HCT116 (cell line): ENCODE measurements around the gene IL6R. TPM values are rescaled to one million over a fixed set of nuclear protein-coding genes. Genes with fewer than 3 reads are reported as not detected.

Experiments used
- ATAC-seq: fragments of 200-7000 bp; cut with Tn5 transposase; 2 replicates; pipeline ENCODE4 v1.9.1; 2020; ENCODE audit warnings: mild to moderate bottlenecking, moderate library complexity
- BruUV-seq: library from RNA; stranded (reverse); fragments of 400-500 nt; replicated peaks from 2 replicates; lab custom pipeline; 2021; lab: Mats Ljungman, UMichigan
- CTCF ChIA-PET: fragments of 300-600 bp; sonication (Branson Sonifier 250); formaldehyde crosslinking; loops from one replicate; lab custom pipeline; 2021; ENCODE audit warnings: antibody characterized with exemption; lab: Charles Lee
- POLR2A ChIA-PET: fragments of 300-600, 350-600 bp; sonication (Branson Sonifier 250); formaldehyde crosslinking; loops from one replicate; lab custom pipeline; 2021; ENCODE audit warnings: antibody characterized with exemption; lab: Charles Lee
- RAD21 ChIA-PET, 2 experiments: fragments of 300-600 bp; sonication (Branson Sonifier 250); formaldehyde crosslinking; loops; one replicate each; lab custom pipeline; 2023; ENCODE audit warnings: low total read pairs in 2 of 2; ENCODE audit not compliant: uncharacterized antibody in 2 of 2, unreplicated experiment in 2 of 2, low non-redundant PET in 1 of 2; lab: Charles Lee
- DNase-seq: peaks from one replicate; pipeline ENCODE4 v3.0.0-alpha.2; 2010; ENCODE audit warnings: low read depth, low spot score
- H2AFZ ChIP-seq: fragments of 200-600 bp; shearing (Covaris generic), sonication (generic); 2 replicates; pipeline ENCODE4 v1.6.1; 2017; ENCODE audit warnings: low read depth, mixed run types, mixed read lengths, antibody characterized with exemption, low read length; ENCODE audit not compliant: poor library complexity, severe bottlenecking
- H3K27ac ChIP-seq: 2 replicates; pipeline ENCODE4 v1.5.1; 2012; ENCODE audit warnings: low read depth, low read length
- H3K27me3 ChIP-seq: fragments of 200-600 bp; sonication (generic); 2 replicates; pipeline ENCODE4 v1.6.1; 2016; ENCODE audit warnings: mixed run types, low read length, mixed read lengths; ENCODE audit not compliant: insufficient read depth
- H3K36me3 ChIP-seq, 2 experiments: fragments of 200-500 bp in 1 of 2; fragments of 200-600 bp in 1 of 2; sonication (Bioruptor generic) in 1 of 2; sonication (generic) in 1 of 2; 2 replicates each; pipeline versions ENCODE4 v1.5.1 to v1.6.1; 2014 to 2016; ENCODE audit warnings: low read length in 2 of 2, inconsistent platforms in 1 of 2, mixed read lengths in 1 of 2, mixed run types in 1 of 2; ENCODE audit not compliant: insufficient read depth in 2 of 2, control insufficient read depth in 1 of 2
- H3K4me1 ChIP-seq, 2 experiments: fragments of 200-600 bp in 1 of 2; sonication (generic) in 1 of 2; 2 replicates each; pipeline versions ENCODE4 v1.5.1 to v1.6.1; 2012 to 2017; ENCODE audit warnings: low read length in 2 of 2, inconsistent platforms in 1 of 2, mild to moderate bottlenecking in 1 of 2, mixed read lengths in 1 of 2, mixed run types in 1 of 2, moderate library complexity in 1 of 2; ENCODE audit not compliant: insufficient read depth in 2 of 2, control insufficient read depth in 1 of 2
- H3K4me2 ChIP-seq: fragments of 200-600 bp; sonication (generic); 2 replicates; pipeline ENCODE4 v1.6.1; 2017; ENCODE audit warnings: mixed run types, low read length, mixed read lengths
- H3K4me3 ChIP-seq, 2 experiments: fragments of 200-600 bp in 1 of 2; sonication (generic) in 1 of 2; replicated peaks in 1 of 2; 2 replicates each; pipeline ENCODE4 v1.5.1; 2011 to 2016; ENCODE audit warnings: low read length in 2 of 2, control low read depth in 1 of 2, low read depth in 1 of 2, mild to moderate bottlenecking in 1 of 2, mixed read lengths in 1 of 2, mixed run types in 1 of 2
- H3K79me2 ChIP-seq: fragments of 200-600 bp; sonication (generic); 2 replicates; pipeline ENCODE4 v1.6.1; 2017; ENCODE audit warnings: mild to moderate bottlenecking, mixed run types, low read length, moderate library complexity, mixed read lengths; ENCODE audit not compliant: insufficient read depth
- H3K9ac ChIP-seq: fragments of 200-600 bp; sonication (generic); 2 replicates; pipeline ENCODE4 v1.6.1; 2016; ENCODE audit warnings: low read length, mixed read lengths
- H3K9me2 ChIP-seq: fragments of 200-600 bp; sonication (generic), shearing (Covaris generic); 2 replicates; pipeline ENCODE4 v1.6.1; 2017; ENCODE audit warnings: mixed run types, mild to moderate bottlenecking, moderate library complexity; ENCODE audit not compliant: insufficient read depth
- H3K9me3 ChIP-seq, 2 experiments: fragments of 200-500 bp in 1 of 2; fragments of 200-600 bp in 1 of 2; sonication (Bioruptor generic) in 1 of 2; sonication (generic) in 1 of 2; 2 replicates each; pipeline ENCODE4 v1.6.1; 2014 to 2017; ENCODE audit warnings: low read length in 2 of 2, mixed read lengths in 2 of 2, inconsistent platforms in 1 of 2, low read depth in 1 of 2, mild to moderate bottlenecking in 1 of 2, mixed run types in 1 of 2, moderate library complexity in 1 of 2; ENCODE audit not compliant: control insufficient read depth in 1 of 2, insufficient read depth in 1 of 2
- H4K20me1 ChIP-seq: fragments of 200-600 bp; sonication (generic), shearing (Covaris generic); 2 replicates; pipeline ENCODE4 v1.6.1; 2017; ENCODE audit warnings: mixed run types, mild to moderate bottlenecking, moderate library complexity; ENCODE audit not compliant: insufficient read depth
- ATF3 ChIP-seq: IDR thresholded peaks from 2 replicates; pipeline ENCODE4 v1.6.1; 2012
- CTCF ChIP-seq, 3 experiments: fragments of 200-600 bp in 1 of 3; sonication (generic) in 1 of 3; IDR thresholded peaks in 2 of 3; conservative IDR thresholded peaks in 1 of 3; 2 replicates each; pipeline ENCODE4 v1.5.1; 2012 to 2017; ENCODE audit warnings: low read depth in 2 of 3, low read length in 2 of 3, antibody characterized with exemption in 1 of 3, borderline replicate concordance in 1 of 3, control low read depth in 1 of 3, mild to moderate bottlenecking in 1 of 3, mixed read lengths in 1 of 3, mixed run types in 1 of 3, moderate library complexity in 1 of 3; ENCODE audit not compliant: insufficient read depth in 1 of 3
- EGR1 ChIP-seq: IDR thresholded peaks from 2 replicates; pipeline ENCODE4 v1.6.1; 2012; ENCODE audit warnings: low read depth
- ELF1 ChIP-seq: IDR thresholded peaks from 2 replicates; pipeline ENCODE4 v1.6.1; 2012; ENCODE audit warnings: low read depth, borderline replicate concordance
- MAX ChIP-seq: IDR thresholded peaks from 2 replicates; pipeline ENCODE4 v1.6.1; 2012
- POLR2AphosphoS5 ChIP-seq: IDR thresholded peaks from 2 replicates; pipeline ENCODE4 v1.6.1; 2011; ENCODE audit warnings: mild to moderate bottlenecking, low read depth, low read length, moderate library complexity
- SRF ChIP-seq: IDR thresholded peaks from 2 replicates; pipeline ENCODE4 v1.6.1; 2012; ENCODE audit warnings: low read depth
- TCF7L2 ChIP-seq: IDR thresholded peaks from 2 replicates; pipeline ENCODE4 v1.7.0; 2011; ENCODE audit warnings: borderline replicate concordance, inconsistent platforms; ENCODE audit not compliant: insufficient read depth, insufficient read length; ENCODE audit errors: extremely low read depth
- YY1 ChIP-seq: IDR thresholded peaks from 2 replicates; pipeline ENCODE4 v1.6.1; 2011; ENCODE audit warnings: low read length, low read depth, moderate library complexity, mild to moderate bottlenecking; ENCODE audit not compliant: insufficient replicate concordance; ENCODE audit errors: extremely low read depth
- ZBTB33 ChIP-seq: IDR thresholded peaks from 2 replicates; pipeline ENCODE4 v1.6.1; 2011; ENCODE audit warnings: mild to moderate bottlenecking, low read length, moderate library complexity; ENCODE audit not compliant: insufficient replicate concordance; ENCODE audit errors: extremely low read depth
- ZFX ChIP-seq: fragments of 450-650 bp; IDR thresholded peaks from 2 replicates; pipeline ENCODE4 v1.6.1; 2017
- intact Hi-C: fragments of 100-400 bp; cut with micrococcal nuclease; formaldehyde crosslinking; loops from 2 replicates; pipeline ENCODE4 v1.10.0; 2022
- total RNA-seq: library from RNA; stranded (reverse); gene quantifications from one replicate; pipeline ENCODE4 v1.2.1, GENCODE V29; 2021; ENCODE audit not compliant: unreplicated experiment
- TF ChIP-seq, protein P1 (sequence below): IDR thresholded peaks from 2 replicates; pipeline ENCODE4 v1.6.1; 2012; ENCODE audit warnings: low read depth

IL6R gene
- total RNA-seq, 1 experiment from 2014 or later = 6.8 TPM

GRCh38 chr1:154512760-154513159, 107.6 kb downstream of the IL6R start:
- ChIA-PET CTCF (interaction anchor here (0.8 kb wide), 1 partner anchor 21 kb away, joined by 3 read pairs; no protein-coding TSS in a partner anchor), RAD21 (no interaction called here)
- intact Hi-C loops = no loop called here
- 0 out of 2 replicates have a peak, but pooled peaks cover 5% of the 10 kb centered on the region for H3K27me3 ChIP-seq
- H4K20me1 ChIP-seq = no peaks in the 10 kb centered on the region
- no peak overlapping the region for H3K4me2 ChIP-seq
- no peak overlapping the region for H2AFZ ChIP-seq
- no peaks in the 10 kb centered on the region for H3K9me2 ChIP-seq
- no TSS peak for BruUV-seq
- 0 out of 4 replicates have a peak, but pooled peaks cover 0 to 3% of the 10 kb centered on the region in 2 experiments for H3K4me1 ChIP-seq
- DNase-seq (no peak), ATAC-seq (no peak)
- TF ChIP-seq ZFX (no peak), POLR2AphosphoS5 (no peak), ATF3 (no peak), YY1 (no peak), ELF1 (no peak), MAX (no peak), TCF7L2 (no peak), CTCF (IDR thresholded peaks at IDR 0.05 in 2 of 3, conservative IDR thresholded peaks at IDR 0.05 in 1 of 3; ENCODE audit: borderline replicate concordance in 1 of 3, insufficient read depth in 1 of 3, low read depth in 2 of 3, low read length in 2 of 3) (no peak), EGR1 (no peak), ZBTB33 (no peak), SRF (no peak)
- TF ChIP-seq, protein P1, sequence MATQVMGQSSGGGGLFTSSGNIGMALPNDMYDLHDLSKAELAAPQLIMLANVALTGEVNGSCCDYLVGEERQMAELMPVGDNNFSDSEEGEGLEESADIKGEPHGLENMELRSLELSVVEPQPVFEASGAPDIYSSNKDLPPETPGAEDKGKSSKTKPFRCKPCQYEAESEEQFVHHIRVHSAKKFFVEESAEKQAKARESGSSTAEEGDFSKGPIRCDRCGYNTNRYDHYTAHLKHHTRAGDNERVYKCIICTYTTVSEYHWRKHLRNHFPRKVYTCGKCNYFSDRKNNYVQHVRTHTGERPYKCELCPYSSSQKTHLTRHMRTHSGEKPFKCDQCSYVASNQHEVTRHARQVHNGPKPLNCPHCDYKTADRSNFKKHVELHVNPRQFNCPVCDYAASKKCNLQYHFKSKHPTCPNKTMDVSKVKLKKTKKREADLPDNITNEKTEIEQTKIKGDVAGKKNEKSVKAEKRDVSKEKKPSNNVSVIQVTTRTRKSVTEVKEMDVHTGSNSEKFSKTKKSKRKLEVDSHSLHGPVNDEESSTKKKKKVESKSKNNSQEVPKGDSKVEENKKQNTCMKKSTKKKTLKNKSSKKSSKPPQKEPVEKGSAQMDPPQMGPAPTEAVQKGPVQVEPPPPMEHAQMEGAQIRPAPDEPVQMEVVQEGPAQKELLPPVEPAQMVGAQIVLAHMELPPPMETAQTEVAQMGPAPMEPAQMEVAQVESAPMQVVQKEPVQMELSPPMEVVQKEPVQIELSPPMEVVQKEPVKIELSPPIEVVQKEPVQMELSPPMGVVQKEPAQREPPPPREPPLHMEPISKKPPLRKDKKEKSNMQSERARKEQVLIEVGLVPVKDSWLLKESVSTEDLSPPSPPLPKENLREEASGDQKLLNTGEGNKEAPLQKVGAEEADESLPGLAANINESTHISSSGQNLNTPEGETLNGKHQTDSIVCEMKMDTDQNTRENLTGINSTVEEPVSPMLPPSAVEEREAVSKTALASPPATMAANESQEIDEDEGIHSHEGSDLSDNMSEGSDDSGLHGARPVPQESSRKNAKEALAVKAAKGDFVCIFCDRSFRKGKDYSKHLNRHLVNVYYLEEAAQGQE = no peak
- TF ChIP-seq, all 23 proteins: peak for 0
- Histone ChIP-seq H3K9me3 (no peaks in the 10 kb centered on the region), H3K4me3 (no peak overlapping the region), H3K36me3 (no peaks in the 10 kb centered on the region), H3K27ac (no peak overlapping the region), H3K79me2 (no peaks in the 10 kb centered on the region), H3K9ac (no peak overlapping the region)
- POLR2A ChIA-PET = no interaction called here
